ENCODE data around the gene JARID2. TPM values are rescaled to one million over a fixed set of nuclear protein-coding genes. Genes with fewer than 3 reads are reported as not detected.

Gene JARID2
- total and polyA plus RNA-seq, 7 donors, result 1.1 to 16.1 (median 4.9) TPM

DNA sequence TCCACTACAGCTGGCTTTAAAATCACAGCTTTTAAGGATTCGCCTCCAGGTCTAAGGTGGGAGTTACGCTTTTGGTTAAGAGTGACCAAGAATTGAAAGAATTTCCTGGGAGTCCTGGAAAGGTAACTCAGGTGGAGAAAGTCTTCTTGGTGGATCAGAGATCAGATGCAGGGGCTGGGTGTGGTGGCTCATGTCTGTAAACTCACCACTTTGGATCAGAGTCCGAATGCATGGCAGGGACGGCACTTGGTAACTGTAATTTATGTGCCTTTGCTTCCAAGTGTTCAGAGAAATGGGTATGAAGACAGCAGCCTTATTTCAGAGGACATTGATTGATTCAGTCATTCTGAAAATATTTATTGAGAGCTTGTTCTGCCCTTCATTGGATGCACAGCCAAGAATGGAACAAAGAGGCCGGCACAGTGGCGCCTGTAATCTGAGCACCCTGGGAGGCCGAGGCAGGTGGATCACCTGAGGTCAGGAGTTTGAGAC, 18.0 kb upstream of the JARID2 start:
- intact Hi-C loops (cut with DNase I), result no loop called here
- 91 to 93% (median 93%) methylated on average over 7 of the region's 7 CpGs for WGBS, 3 donors

DNA sequence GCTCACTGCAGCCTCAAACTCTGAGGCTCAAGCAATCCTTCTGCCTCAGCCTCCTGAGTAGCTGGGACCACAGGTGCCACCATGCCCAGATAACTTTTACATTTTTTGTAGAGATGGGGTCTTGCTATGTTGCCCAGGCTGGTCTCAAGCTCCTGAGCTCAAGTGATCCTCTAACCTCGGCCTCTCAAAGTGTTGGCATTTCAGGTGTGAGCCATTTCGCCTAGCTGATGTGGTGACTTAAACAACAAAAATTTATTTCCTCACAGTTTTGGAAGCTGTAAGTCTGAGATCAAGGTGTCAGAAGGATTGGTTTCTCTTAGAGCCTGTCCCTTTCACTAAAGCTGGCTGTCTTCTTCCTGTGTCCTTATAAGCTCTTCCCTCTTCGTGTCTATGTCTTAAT, 15.0 kb upstream of the JARID2 start:
- WGBS, 3 donors, result 70 to 79% (median 76%) methylated on average over 3 of the region's 3 CpGs
- H3K9me3 ChIP-seq, result no peaks in the 10 kb centered on the region
- H3K4me1 ChIP-seq, result no peaks in the 10 kb centered on the region
- TF ChIP-seq, protein P1, sequence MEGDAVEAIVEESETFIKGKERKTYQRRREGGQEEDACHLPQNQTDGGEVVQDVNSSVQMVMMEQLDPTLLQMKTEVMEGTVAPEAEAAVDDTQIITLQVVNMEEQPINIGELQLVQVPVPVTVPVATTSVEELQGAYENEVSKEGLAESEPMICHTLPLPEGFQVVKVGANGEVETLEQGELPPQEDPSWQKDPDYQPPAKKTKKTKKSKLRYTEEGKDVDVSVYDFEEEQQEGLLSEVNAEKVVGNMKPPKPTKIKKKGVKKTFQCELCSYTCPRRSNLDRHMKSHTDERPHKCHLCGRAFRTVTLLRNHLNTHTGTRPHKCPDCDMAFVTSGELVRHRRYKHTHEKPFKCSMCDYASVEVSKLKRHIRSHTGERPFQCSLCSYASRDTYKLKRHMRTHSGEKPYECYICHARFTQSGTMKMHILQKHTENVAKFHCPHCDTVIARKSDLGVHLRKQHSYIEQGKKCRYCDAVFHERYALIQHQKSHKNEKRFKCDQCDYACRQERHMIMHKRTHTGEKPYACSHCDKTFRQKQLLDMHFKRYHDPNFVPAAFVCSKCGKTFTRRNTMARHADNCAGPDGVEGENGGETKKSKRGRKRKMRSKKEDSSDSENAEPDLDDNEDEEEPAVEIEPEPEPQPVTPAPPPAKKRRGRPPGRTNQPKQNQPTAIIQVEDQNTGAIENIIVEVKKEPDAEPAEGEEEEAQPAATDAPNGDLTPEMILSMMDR (IDR thresholded peaks at IDR 0.05), result no peak
- H3K27me3 ChIP-seq (ENCODE audit: insufficient read depth in 3 of 3, low read length in 2 of 3), result no peaks in the 10 kb centered on the region
- H3K4me3 ChIP-seq, result no peak overlapping the region
- DNase-seq, result no peak
- no peak for ATAC-seq
- no peaks in the 10 kb centered on the region for H3K36me3 ChIP-seq (ENCODE audit: insufficient read depth in 1 of 2, low read depth in 1 of 2)
- intact Hi-C loops (cut with DNase I), result no loop called here
- H3K27ac ChIP-seq, result no peak overlapping the region

More for the DNA sequence above, 18.0 kb upstream of the JARID2 start:
- ATAC-seq, result no peak
- Histone ChIP-seq H3K4me3 (no peak overlapping the region), H3K4me1 (no peaks in the 10 kb centered on the region), H3K9me3 (no peaks in the 10 kb centered on the region), H3K36me3 (ENCODE audit: insufficient read depth in 1 of 2, low read depth in 1 of 2) (no peaks in the 10 kb centered on the region), H3K27me3 (ENCODE audit: insufficient read depth in 3 of 3, low read length in 2 of 3) (no peaks in the 10 kb centered on the region), H3K27ac (no peak overlapping the region)
- DNase-seq, result no peak
- TF ChIP-seq, protein P1 (IDR thresholded peaks at IDR 0.05), result no peak

DNA sequence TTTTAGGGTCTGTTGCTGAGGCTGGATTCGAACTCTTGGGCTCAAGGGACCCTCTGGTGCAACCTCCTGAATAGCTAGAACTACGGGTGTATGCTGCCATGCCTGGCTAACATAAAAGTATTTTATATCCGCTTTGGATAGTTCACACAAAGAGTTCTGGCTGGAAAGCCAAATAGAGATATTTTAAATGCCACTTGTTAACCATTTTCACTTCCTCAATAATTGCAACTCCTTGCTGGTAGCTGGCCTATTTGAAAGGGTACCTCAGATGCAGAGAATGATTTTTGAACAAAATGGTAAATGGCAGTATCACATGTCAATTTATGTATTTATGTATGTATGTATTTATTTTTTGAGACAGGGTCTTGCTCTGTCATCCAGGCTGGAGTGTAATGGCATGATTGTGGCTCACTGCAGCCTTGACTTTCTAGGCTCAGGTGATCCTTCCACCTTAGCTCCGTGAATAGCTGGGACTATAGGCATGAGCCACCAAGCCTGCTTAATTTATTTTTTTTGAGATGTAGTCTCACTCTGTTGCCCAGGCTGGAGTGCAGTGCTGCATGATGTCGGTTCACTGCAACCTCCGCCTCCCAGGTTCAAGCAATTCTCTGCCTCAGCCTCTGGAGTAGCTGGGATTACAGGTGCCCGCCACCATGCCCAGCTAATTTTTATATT, 12.9 kb upstream of the JARID2 start:
- Histone ChIP-seq H3K27ac (no peak overlapping the region), H3K4me1 (no peaks in the 10 kb centered on the region), H3K36me3 (ENCODE audit: insufficient read depth in 1 of 2, low read depth in 1 of 2) (no peaks in the 10 kb centered on the region), H3K27me3 (ENCODE audit: insufficient read depth in 3 of 3, low read length in 2 of 3) (no peaks in the 10 kb centered on the region), H3K9me3 (no peaks in the 10 kb centered on the region), H3K4me3 (no peak overlapping the region)
- 88 to 91% (median 89%) methylated on average over 7 of the region's 7 CpGs for WGBS, 3 donors
- TF ChIP-seq, protein P1 (IDR thresholded peaks at IDR 0.05), result no peak
- DNase-seq, result no peak
- no peak for ATAC-seq
- intact Hi-C loops (cut with DNase I), result no loop called here

GRCh38 chr6:15234068-15234758, 11.7 kb upstream of the JARID2 start:
- 96 to 98% (median 98%) methylated on average over 2 of the region's 2 CpGs for WGBS, 3 donors

More at GRCh38 chr6:15234068-15234758, 11.7 kb upstream of the JARID2 start:
- Histone ChIP-seq H3K27me3 (ENCODE audit: insufficient read depth in 3 of 3, low read length in 2 of 3) (no peaks in the 10 kb centered on the region), H3K9me3 (no peaks in the 10 kb centered on the region), H3K4me1 (peaks cover under 1% of the 10 kb centered on the region), H3K4me3 (no peak overlapping the region), H3K27ac (no peak overlapping the region), H3K36me3 (ENCODE audit: insufficient read depth in 1 of 2, low read depth in 1 of 2) (no peaks in the 10 kb centered on the region)
- intact Hi-C loops (cut with DNase I), result no loop called here
- DNase-seq, result no peak
- TF ChIP-seq, protein P1 (IDR thresholded peaks at IDR 0.05), result no peak
- no peak for ATAC-seq
